Smooth muscle cell (in vitro differentiated cells): ENCODE data around the gene RNF224. TPM values are rescaled to one million over a fixed set of nuclear protein-coding genes. Genes with fewer than 3 reads are reported as not detected.

Experiments
- DNase-seq: peaks from one replicate; lab custom pipeline; 2025; ENCODE audit not compliant: unreplicated experiment; lab: John Stamatoyannopoulos, UW
- H2AFZ ChIP-seq: fragments of 200-600 bp; sonication (generic); 2 replicates; pipeline ENCODE4 v1.6.0; 2016; ENCODE audit warnings: antibody characterized with exemption, low read depth, mild to moderate bottlenecking
- H3F3A ChIP-seq: fragments of 200-600 bp; sonication (generic); 2 replicates; pipeline ENCODE4 v1.6.0; 2017; ENCODE audit warnings: antibody characterized with exemption, low read depth
- H3K27ac ChIP-seq: fragments of 200-600 bp; sonication (generic); 2 replicates; pipeline ENCODE4 v1.5.1; 2016; ENCODE audit warnings: low read depth, mild to moderate bottlenecking
- H3K27me3 ChIP-seq: fragments of 200-600 bp; sonication (generic); 2 replicates; pipeline ENCODE4 v1.6.1; 2016; ENCODE audit warnings: low read depth, mild to moderate bottlenecking
- H3K36me3 ChIP-seq: fragments of 200-600 bp; sonication (generic); 2 replicates; pipeline ENCODE4 v1.5.1; 2016; ENCODE audit warnings: low read depth
- H3K4me1 ChIP-seq: fragments of 200-600 bp; sonication (generic); 2 replicates; pipeline ENCODE4 v1.5.1; 2016; ENCODE audit warnings: low read depth
- H3K4me2 ChIP-seq: fragments of 200-600 bp; sonication (generic); 2 replicates; pipeline ENCODE4 v1.6.0; 2016; ENCODE audit warnings: mild to moderate bottlenecking
- H3K4me3 ChIP-seq: fragments of 200-600 bp; sonication (generic); 2 replicates; pipeline ENCODE4 v1.5.1; 2016; ENCODE audit warnings: mild to moderate bottlenecking
- H3K79me2 ChIP-seq: fragments of 200-600 bp; sonication (generic); 2 replicates; pipeline ENCODE4 v1.6.0; 2016; ENCODE audit warnings: low read depth, mild to moderate bottlenecking
- H3K9ac ChIP-seq: fragments of 200-600 bp; sonication (generic); 2 replicates; pipeline ENCODE4 v1.6.0; 2016; ENCODE audit warnings: low read depth
- H3K9me3 ChIP-seq: fragments of 200-600 bp; sonication (generic); replicated peaks from 2 replicates; pipeline ENCODE4 v1.5.1; 2016; ENCODE audit warnings: low read depth
- H4K20me1 ChIP-seq: fragments of 200-600 bp; sonication (generic); 2 replicates; pipeline ENCODE4 v1.6.0; 2016; ENCODE audit warnings: low read depth
- WGBS: methylation state at CpG from one replicate; pipeline ENCODE4 v1.1.7; 2016; ENCODE audit warnings: low lambda C conversion rate; 5-methylcytosine and 5-hydroxymethylcytosine counted together
- polyA plus RNA-seq: library from polyadenylated mRNA; unstranded; fragments of >200 nt; fragmentation: Nextera tagmentation; extraction: Ambion mirVana; gene quantifications from 2 replicates; pipeline ENCODE4 v1.2.1, GENCODE V29; 2016
- total RNA-seq: library from RNA; depleted of rRNA; stranded (reverse); fragments of >200 nt; gene quantifications from 2 replicates; pipeline ENCODE4 v1.2.3, GENCODE V29; 2014
- TF ChIP-seq, protein P1 (sequence below): fragments of 200-600 bp; sonication (generic); IDR thresholded peaks from 2 replicates; pipeline ENCODE4 v1.5.1; 2017; ENCODE audit warnings: borderline replicate concordance, mild to moderate bottlenecking, antibody characterized with exemption; ENCODE audit not compliant: insufficient read depth, poor library complexity, severe bottlenecking

RNF224 gene
- total and polyA plus RNA-seq, 2 experiments from 2014 or later: not detected

DNA sequence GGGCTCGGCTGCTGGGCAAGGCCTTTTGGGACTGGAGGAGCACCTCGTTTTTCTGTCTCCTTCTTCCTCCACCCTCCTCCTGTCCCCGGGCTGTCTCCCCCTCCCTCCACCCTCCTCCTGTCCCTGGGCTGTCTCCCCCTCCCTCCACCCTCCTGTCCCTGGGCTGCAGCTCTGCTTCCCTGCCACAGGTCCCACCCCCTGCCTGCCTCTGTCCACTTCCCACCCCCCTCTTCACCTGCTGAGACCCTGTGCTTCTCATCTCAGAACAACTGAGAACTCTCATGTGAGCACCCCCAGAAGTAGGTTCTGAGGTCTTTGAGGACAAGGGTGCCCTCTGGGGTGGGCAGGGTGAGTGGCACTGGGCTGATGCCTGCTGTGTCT is 44.4 kb downstream of the RNF224 start:
- no peak overlapping the region for H3K4me3 ChIP-seq
- no peaks in the 10 kb centered on the region for H3K9me3 ChIP-seq
- no peak overlapping the region for H3K4me2 ChIP-seq
- no peaks in the 10 kb centered on the region for H3K79me2 ChIP-seq
- no peaks in the 10 kb centered on the region for H3F3A ChIP-seq
- peaks cover 5% of the 10 kb centered on the region for H3K4me1 ChIP-seq
- no peak overlapping the region for H3K27ac ChIP-seq
- H3K27me3 ChIP-seq: no peaks in the 10 kb centered on the region
- no peak overlapping the region for H2AFZ ChIP-seq
- TF ChIP-seq, protein P1, sequence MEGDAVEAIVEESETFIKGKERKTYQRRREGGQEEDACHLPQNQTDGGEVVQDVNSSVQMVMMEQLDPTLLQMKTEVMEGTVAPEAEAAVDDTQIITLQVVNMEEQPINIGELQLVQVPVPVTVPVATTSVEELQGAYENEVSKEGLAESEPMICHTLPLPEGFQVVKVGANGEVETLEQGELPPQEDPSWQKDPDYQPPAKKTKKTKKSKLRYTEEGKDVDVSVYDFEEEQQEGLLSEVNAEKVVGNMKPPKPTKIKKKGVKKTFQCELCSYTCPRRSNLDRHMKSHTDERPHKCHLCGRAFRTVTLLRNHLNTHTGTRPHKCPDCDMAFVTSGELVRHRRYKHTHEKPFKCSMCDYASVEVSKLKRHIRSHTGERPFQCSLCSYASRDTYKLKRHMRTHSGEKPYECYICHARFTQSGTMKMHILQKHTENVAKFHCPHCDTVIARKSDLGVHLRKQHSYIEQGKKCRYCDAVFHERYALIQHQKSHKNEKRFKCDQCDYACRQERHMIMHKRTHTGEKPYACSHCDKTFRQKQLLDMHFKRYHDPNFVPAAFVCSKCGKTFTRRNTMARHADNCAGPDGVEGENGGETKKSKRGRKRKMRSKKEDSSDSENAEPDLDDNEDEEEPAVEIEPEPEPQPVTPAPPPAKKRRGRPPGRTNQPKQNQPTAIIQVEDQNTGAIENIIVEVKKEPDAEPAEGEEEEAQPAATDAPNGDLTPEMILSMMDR: no peak
- no peak overlapping the region for H3K9ac ChIP-seq
- H4K20me1 ChIP-seq: peaks cover 33% of the 10 kb centered on the region
- no peak for DNase-seq
- H3K36me3 ChIP-seq: no peaks in the 10 kb centered on the region
- no CpG with 5 or more reads among the region's 3 CpGs for WGBS

DNA sequence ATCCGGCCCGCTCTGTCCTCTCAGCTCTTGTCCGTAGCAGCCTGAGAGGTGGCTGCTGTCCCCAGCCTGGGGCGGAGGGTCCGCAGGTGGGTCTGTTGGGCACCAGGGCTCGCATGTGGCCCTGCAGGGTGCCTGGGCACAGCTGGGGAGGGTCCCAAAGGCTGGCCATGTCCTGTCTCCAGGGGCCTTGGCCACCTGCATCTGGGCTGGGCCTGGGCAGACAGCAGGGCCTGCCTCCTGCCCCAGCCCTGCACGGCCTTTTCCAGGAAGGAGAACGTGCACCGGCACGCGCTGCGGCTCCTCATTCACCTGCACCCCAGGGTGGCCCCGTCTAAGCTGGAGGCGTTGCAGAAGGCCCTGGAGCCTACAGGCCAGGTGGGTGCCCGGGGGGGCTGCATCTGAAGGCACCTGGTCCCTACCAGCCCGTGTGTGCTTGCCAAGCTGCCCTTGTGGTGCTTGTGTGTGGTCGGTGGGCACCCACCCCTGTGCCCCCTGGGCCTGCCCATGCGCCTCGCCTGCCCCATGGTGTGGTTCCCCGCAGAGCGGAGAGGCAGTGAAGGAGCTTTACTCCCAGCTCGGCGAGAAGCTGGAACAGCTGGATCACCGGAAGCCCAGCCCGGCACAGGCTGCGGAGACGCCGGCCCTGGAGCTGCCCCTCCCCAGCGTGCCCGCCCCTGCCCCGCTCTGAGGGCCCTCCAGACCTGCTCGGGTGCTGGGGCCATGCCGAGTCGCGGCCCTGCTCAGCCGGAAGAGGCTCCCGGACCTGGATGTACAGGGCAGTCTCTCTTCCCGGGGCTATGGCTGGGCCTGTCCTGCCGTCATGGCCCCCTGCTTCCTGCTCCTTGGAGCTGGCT is 45.2 kb downstream of the RNF224 start:
- Histone ChIP-seq H3K27ac (no peak overlapping the region), H3K9me3 (no peaks in the 10 kb centered on the region), H4K20me1 (peaks cover 33% of the 10 kb centered on the region), H3K27me3 (no peaks in the 10 kb centered on the region), H3K79me2 (no peaks in the 10 kb centered on the region), H3K4me1 (peaks cover 13% of the 10 kb centered on the region), H3K4me3 (no peak overlapping the region), H3K36me3 (no peaks in the 10 kb centered on the region), H3F3A (no peaks in the 10 kb centered on the region), H3K4me2 (no peak overlapping the region), H3K9ac (no peak overlapping the region), H2AFZ (no peak overlapping the region)
- 92% methylated on average over 31 of the region's 39 CpGs for WGBS
- TF ChIP-seq, protein P1: no peak
- no peak for DNase-seq

DNA sequence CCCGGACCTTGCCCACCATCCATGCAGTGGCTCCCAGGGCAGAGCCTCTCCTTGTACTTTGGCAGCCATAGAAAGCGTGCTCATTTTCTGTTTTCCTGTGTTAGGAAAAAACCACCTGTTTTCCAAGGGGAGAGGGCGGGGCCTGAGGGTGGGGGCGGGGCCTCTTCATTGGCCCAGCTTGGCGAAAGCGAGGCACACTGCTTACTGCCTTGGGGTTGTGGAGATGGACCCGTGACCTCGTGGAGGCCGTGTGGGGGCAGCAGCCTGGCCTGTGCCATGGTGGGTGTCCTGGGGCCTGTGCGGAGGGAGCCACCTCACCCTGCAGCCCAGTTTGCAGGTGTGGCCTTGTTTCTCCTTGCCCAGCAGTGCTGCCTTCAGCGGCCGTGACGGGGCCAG is 45.8 kb downstream of the RNF224 start:
- peaks cover 15% of the 10 kb centered on the region for H3K4me1 ChIP-seq
- peaks cover 33% of the 10 kb centered on the region for H4K20me1 ChIP-seq
- TF ChIP-seq, protein P1: no peak
- H3K4me3 ChIP-seq: no peak overlapping the region
- no peak overlapping the region for H3K9ac ChIP-seq
- no peaks in the 10 kb centered on the region for H3K27me3 ChIP-seq
- H3K36me3 ChIP-seq: no peaks in the 10 kb centered on the region
- no peak for DNase-seq
- H2AFZ ChIP-seq: no peak overlapping the region
- 86% methylated on average over 13 of the region's 13 CpGs for WGBS
- H3K79me2 ChIP-seq: no peaks in the 10 kb centered on the region
- no peak overlapping the region for H3K4me2 ChIP-seq
- no peaks in the 10 kb centered on the region for H3F3A ChIP-seq
- no peak overlapping the region for H3K27ac ChIP-seq
- H3K9me3 ChIP-seq: no peaks in the 10 kb centered on the region
